Measurements from ENCODE around the gene MCOLN1. TPM values are rescaled to one million over a fixed set of nuclear protein-coding genes. Genes with fewer than 3 reads are reported as not detected.

The MCOLN1 gene
- total RNA-seq, 1 experiment from 2014 or later = 28.4 TPM

GRCh38 chr19:7558667-7559066 is 36.2 kb downstream of the MCOLN1 start:
- Histone ChIP-seq H3K27me3 (replicated peaks; ENCODE audit: insufficient read depth, low read depth, low read length, poor library complexity) (no peaks in the 10 kb centered on the region), H3K4me3 (ENCODE audit: low read depth, low read length, poor library complexity, severe bottlenecking) (no peak overlapping the region), H3K9me3 (ENCODE audit: low read depth, low read length, poor library complexity, severe bottlenecking) (no peaks in the 10 kb centered on the region), H3K36me3 (ENCODE audit: insufficient read depth, low read length, poor library complexity, severe bottlenecking) (peaks cover 4% of the 10 kb centered on the region), H3K27ac (ENCODE audit: low read depth, low read length, poor library complexity, severe bottlenecking) (no peak overlapping the region), H3K4me1 (ENCODE audit: insufficient read depth, low read length, poor library complexity, severe bottlenecking) (no peaks in the 10 kb centered on the region)
- DNase-seq (ENCODE audit: low spot score) = no peak
- ChIA-PET CTCF (no interaction called here), POLR2A (ENCODE audit: low non-redundant PET) (no interaction called here)
- no TSS peak for BruUV-seq (replicated peaks)
- TF ChIP-seq EZH2 (IDR thresholded peaks at IDR 0.05; ENCODE audit: borderline replicate concordance, low read depth, low read length, poor library complexity, severe bottlenecking) = no peak
- no peak for TF ChIP-seq CTCF (conservative IDR thresholded peaks at IDR 0.05; ENCODE audit: low read depth, low read length)
- intact Hi-C loops (cut with micrococcal nuclease; ENCODE audit: unreplicated experiment) = no loop called here

- no peak for DNase-seq (ENCODE audit: low spot score)
- Histone ChIP-seq H3K4me1 (ENCODE audit: insufficient read depth, low read length, poor library complexity, severe bottlenecking) (no peaks in the 10 kb centered on the region), H3K36me3 (ENCODE audit: insufficient read depth, low read length, poor library complexity, severe bottlenecking) (peaks cover 4% of the 10 kb centered on the region), H3K27me3 (replicated peaks; ENCODE audit: insufficient read depth, low read depth, low read length, poor library complexity) (no peaks in the 10 kb centered on the region), H3K27ac (ENCODE audit: low read depth, low read length, poor library complexity, severe bottlenecking) (no peak overlapping the region), H3K4me3 (ENCODE audit: low read depth, low read length, poor library complexity, severe bottlenecking) (no peak overlapping the region), H3K9me3 (ENCODE audit: low read depth, low read length, poor library complexity, severe bottlenecking) (no peaks in the 10 kb centered on the region)
- intact Hi-C loops (cut with micrococcal nuclease; ENCODE audit: unreplicated experiment) = no loop called here
- BruUV-seq (replicated peaks) = no TSS peak
- CTCF ChIA-PET = no interaction called here
- POLR2A ChIA-PET (ENCODE audit: low non-redundant PET) = no interaction called here
- TF ChIP-seq EZH2 (IDR thresholded peaks at IDR 0.05; ENCODE audit: borderline replicate concordance, low read depth, low read length, poor library complexity, severe bottlenecking) (no peak), CTCF (conservative IDR thresholded peaks at IDR 0.05; ENCODE audit: low read depth, low read length) (no peak)
Observed at GRCh38 chr19:7559102-7559501, 36.7 kb downstream of the MCOLN1 start.

GRCh38 chr19:7560255-7560654 is 37.8 kb downstream of the MCOLN1 start:
- POLR2A ChIA-PET (ENCODE audit: low non-redundant PET) = interaction anchor here (0.6 kb wide), 1 partner anchor 680 kb away, joined by 4 read pairs; no protein-coding TSS in a partner anchor

More at GRCh38 chr19:7560255-7560654, 37.8 kb downstream of the MCOLN1 start:
- no TSS peak for BruUV-seq (replicated peaks)
- intact Hi-C loops (cut with micrococcal nuclease; ENCODE audit: unreplicated experiment) = no loop called here
- Histone ChIP-seq H3K9me3 (ENCODE audit: low read depth, low read length, poor library complexity, severe bottlenecking) (no peaks in the 10 kb centered on the region), H3K4me3 (ENCODE audit: low read depth, low read length, poor library complexity, severe bottlenecking) (no peak overlapping the region), H3K27ac (ENCODE audit: low read depth, low read length, poor library complexity, severe bottlenecking) (no peak overlapping the region), H3K4me1 (ENCODE audit: insufficient read depth, low read length, poor library complexity, severe bottlenecking) (no peaks in the 10 kb centered on the region), H3K27me3 (replicated peaks; ENCODE audit: insufficient read depth, low read depth, low read length, poor library complexity) (no peaks in the 10 kb centered on the region), H3K36me3 (ENCODE audit: insufficient read depth, low read length, poor library complexity, severe bottlenecking) (peaks cover 4% of the 10 kb centered on the region)
- CTCF ChIA-PET = interaction anchor here (1.0 kb wide), 1 partner anchor 9 kb away, joined by 5 read pairs; no protein-coding TSS in a partner anchor
- TF ChIP-seq CTCF (conservative IDR thresholded peaks at IDR 0.05; ENCODE audit: low read depth, low read length) (no peak), EZH2 (IDR thresholded peaks at IDR 0.05; ENCODE audit: borderline replicate concordance, low read depth, low read length, poor library complexity, severe bottlenecking) (no peak)
- no peak for DNase-seq (ENCODE audit: low spot score)

All from A673 (cell line).